Right forelimb (tissue), 1 donor: ENCODE measurements around the gene TSPAN9.

Experiments used
- DNase-seq: peaks from one replicate; pipeline ENCODE4 v3.0.0-alpha.2; 2018

TSPAN9 gene

GRCh38 chr12:3326850-3327780 is 249.9 kb downstream of the TSPAN9 start:
- no peak for DNase-seq

GRCh38 chr12:3328081-3328480 is 250.9 kb downstream of the TSPAN9 start:
- no peak for DNase-seq

GRCh38 chr12:3328571-3328970 is 251.4 kb downstream of the TSPAN9 start:
- DNase-seq, result no peak

GRCh38 chr12:3329361-3329760 is 252.2 kb downstream of the TSPAN9 start:
- DNase-seq, result no peak

- no peak for DNase-seq
Observed at GRCh38 chr12:3330976-3331510, 253.9 kb downstream of the TSPAN9 start.

- DNase-seq, result no peak
Observed at GRCh38 chr12:3332188-3332587, 255.0 kb downstream of the TSPAN9 start.

GRCh38 chr12:3333583-3333982 is 256.4 kb downstream of the TSPAN9 start:
- no peak for DNase-seq

- no peak for DNase-seq
Observed at GRCh38 chr12:3333991-3334391, 256.8 kb downstream of the TSPAN9 start.

- no peak for DNase-seq
Observed at GRCh38 chr12:3335078-3335487, 257.9 kb downstream of the TSPAN9 start.
